Measurements from ENCODE around the gene PMFBP1. TPM values are rescaled to one million over a fixed set of nuclear protein-coding genes. Genes with fewer than 3 reads are reported as not detected.

Gene PMFBP1
- total and polyA plus RNA-seq, 10 donors: 0.52 to 17.2 (median 1.1) TPM

DNA sequence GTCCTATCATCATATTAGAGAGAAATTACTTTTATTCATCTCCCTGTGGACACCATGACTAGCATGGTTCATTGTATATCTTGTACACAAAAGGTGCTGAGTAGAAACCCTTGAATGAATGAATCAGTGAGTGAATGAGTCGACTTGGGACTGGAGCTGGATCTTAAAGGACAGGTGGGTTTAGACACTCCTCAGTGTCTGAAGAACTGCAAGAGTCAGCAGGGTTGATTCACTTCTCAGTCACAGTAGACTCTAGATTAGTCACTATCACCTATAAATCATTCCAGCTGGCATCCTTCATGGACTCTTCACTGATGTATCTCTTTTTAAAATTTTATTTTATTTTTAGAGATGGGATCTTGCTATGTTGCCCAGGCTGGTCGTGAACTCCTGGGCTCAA lies 30.1 kb upstream of the PMFBP1 start:
- Histone ChIP-seq H3K27me3 (replicated peaks in 1 of 7) (peaks cover 0 to 4% (median 0%) of the 10 kb centered on the region in 7 donors), H3K36me3 (no peaks in the 10 kb centered on the region), H3K4me1 (peaks cover 0 to 27% (median 14%) of the 10 kb centered on the region in 6 donors), H3K9me3 (no peaks in the 10 kb centered on the region), H3K4me3 (peak overlapping the region in 1 of 8 donors; percentile 47), H3K27ac (peak overlapping the region in 7 of 8 donors; percentile 51 to 88 (median 81))
- WGBS, 5 donors: 53 to 76% (median 59%) methylated on average over 2 of the region's 2 CpGs
- intact Hi-C loops (cut with DNase I; ENCODE audit: low total_unique reads): no loop called here
- no peak for TF ChIP-seq POLR2A (IDR thresholded peaks at IDR 0.05)
- no peak for TF ChIP-seq CTCF (IDR thresholded peaks at IDR 0.05 in 8 of 11, conservative IDR thresholded peaks at IDR 0.05 in 3 of 11)
- no peak for TF ChIP-seq POLR2AphosphoS5 (IDR thresholded peaks at IDR 0.05)
- no peak for DNase-seq

DNA sequence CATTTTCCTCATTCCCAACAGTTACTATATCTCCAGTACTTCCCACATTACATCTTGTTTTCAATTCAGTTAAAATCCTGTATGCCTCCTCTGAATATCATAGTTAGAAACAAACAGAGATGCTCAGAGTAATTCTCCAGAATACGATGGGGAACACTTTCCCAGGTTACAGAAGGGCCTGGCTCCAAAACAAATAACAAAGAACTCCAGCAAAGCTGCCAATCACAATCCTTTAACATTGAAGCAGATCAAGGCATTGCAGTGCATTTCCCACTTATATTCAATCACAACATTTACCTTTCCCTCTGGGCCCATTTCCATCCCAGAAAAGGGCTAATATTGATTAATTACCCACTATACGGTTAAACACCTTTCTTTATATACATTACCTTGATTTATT lies 29.4 kb upstream of the PMFBP1 start:
- intact Hi-C loops (cut with DNase I; ENCODE audit: low total_unique reads): no loop called here

GRCh38 chr16:72199761-72200337 lies 27.9 kb upstream of the PMFBP1 start:
- Histone ChIP-seq H3K27ac (no peak overlapping the region), H3K27me3 (replicated peaks in 1 of 7) (peaks cover 0 to 4% (median 0%) of the 10 kb centered on the region in 7 donors), H3K36me3 (no peaks in the 10 kb centered on the region), H3K9me3 (no peaks in the 10 kb centered on the region), H3K4me1 (peaks cover 0 to 27% (median 14%) of the 10 kb centered on the region in 6 donors), H3K4me3 (no peak overlapping the region)
- TF ChIP-seq CTCF (IDR thresholded peaks at IDR 0.05 in 8 of 11, conservative IDR thresholded peaks at IDR 0.05 in 3 of 11) (no peak), POLR2AphosphoS5 (IDR thresholded peaks at IDR 0.05) (no peak), POLR2A (IDR thresholded peaks at IDR 0.05) (no peak)
- no peak for DNase-seq
- WGBS, 5 donors: 82 to 91% (median 88%) methylated on average over 5 of the region's 5 CpGs
- intact Hi-C loops (cut with DNase I; ENCODE audit: low total_unique reads): no loop called here

More for the DNA sequence above, 29.4 kb upstream of the PMFBP1 start:
- WGBS, 5 donors: 90 to 99% (median 94%) methylated on average over 2 of the region's 2 CpGs
- no peaks in the 10 kb centered on the region for H3K9me3 ChIP-seq
- peaks cover 0 to 4% (median 0%) of the 10 kb centered on the region in 7 donors for H3K27me3 ChIP-seq (replicated peaks in 1 of 7)
- no peak overlapping the region for H3K4me3 ChIP-seq
- peak overlapping the region in 1 of 8 donors; percentile 87 for H3K27ac ChIP-seq
- TF ChIP-seq POLR2AphosphoS5 (IDR thresholded peaks at IDR 0.05) (no peak), POLR2A (IDR thresholded peaks at IDR 0.05) (no peak), CTCF (IDR thresholded peaks at IDR 0.05 in 8 of 11, conservative IDR thresholded peaks at IDR 0.05 in 3 of 11) (no peak)
- peaks cover 0 to 27% (median 14%) of the 10 kb centered on the region in 6 donors for H3K4me1 ChIP-seq
- no peaks in the 10 kb centered on the region for H3K36me3 ChIP-seq
- DNase-seq: no peak

- Histone ChIP-seq H3K36me3 (no peaks in the 10 kb centered on the region), H3K27ac (no peak overlapping the region), H3K4me3 (no peak overlapping the region), H3K27me3 (replicated peaks in 1 of 7) (peaks cover 0 to 4% (median 0%) of the 10 kb centered on the region in 7 donors), H3K9me3 (no peaks in the 10 kb centered on the region), H3K4me1 (peaks cover 0 to 22% (median 11%) of the 10 kb centered on the region in 6 donors)
- DNase-seq: no peak
- intact Hi-C loops (cut with DNase I; ENCODE audit: low total_unique reads): no loop called here
- no peak for TF ChIP-seq CTCF (IDR thresholded peaks at IDR 0.05 in 8 of 11, conservative IDR thresholded peaks at IDR 0.05 in 3 of 11)
- no peak for TF ChIP-seq POLR2AphosphoS5 (IDR thresholded peaks at IDR 0.05)
- TF ChIP-seq POLR2A (IDR thresholded peaks at IDR 0.05): no peak
- WGBS, 5 donors: 62 to 77% (median 74%) methylated on average over 10 of the region's 10 CpGs
Observed at GRCh38 chr16:72198771-72199201, 26.8 kb upstream of the PMFBP1 start.

All from spleen (tissue), 11 donors.